Measurements from ENCODE around the gene ABL1.
A peak's percentile ranks its signal among the peaks of the same experiment; 100 is the strongest.
"Not testable (repeated sequence)": the region's sequence is repeated elsewhere in the genome, so short reads cannot be mapped to it uniquely, and the experiment has no call there.

ABL1 gene

DNA sequence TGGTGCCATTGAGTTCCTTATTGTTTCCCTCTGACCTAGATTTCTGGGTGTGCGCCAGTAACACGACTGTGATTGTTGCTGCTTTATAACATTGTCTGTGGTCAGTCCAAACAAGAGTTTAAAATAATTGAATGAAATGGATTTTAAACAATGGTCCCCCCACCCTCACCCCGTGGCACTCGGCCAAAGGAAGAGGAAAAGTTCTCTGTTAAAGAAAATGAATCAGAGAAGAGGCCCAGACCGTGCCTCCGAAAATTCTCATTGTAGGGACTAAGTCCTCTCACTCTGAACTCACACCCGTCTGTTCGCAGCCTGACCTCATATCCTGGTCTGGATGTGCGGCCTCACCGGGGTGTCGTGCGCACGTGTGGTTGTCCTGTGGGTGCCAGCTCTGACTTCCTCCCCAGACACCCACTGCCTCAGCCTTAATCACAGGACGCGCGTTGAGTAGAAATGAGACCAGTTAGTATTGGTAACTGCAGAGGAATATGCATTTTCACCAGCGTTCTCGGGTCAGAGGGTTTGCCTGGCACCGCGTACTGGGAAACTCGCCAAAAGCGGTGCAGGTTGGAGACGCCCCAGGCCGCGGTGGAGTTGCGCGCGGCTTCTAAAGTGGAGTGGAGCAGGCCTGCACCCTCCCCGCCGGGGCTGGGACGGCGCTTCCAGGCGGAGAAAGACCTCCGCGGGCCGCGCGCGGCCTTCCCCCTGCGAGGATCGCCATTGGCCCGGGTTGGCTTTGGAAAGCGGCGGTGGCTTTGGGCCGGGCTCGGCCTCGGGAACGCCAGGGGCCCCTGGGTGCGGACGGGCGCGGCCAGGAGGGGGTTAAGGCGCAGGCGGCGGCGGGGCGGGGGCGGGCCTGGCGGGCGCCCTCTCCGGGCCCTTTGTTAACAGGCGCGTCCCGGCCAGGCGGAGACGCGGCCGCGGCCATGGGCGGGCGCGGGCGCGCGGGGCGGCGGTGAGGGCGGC, at the start of gene ABL1:
TSS of gene ABL1 (plus strand) at position 884 of the 966 bp plus-strand sequence. CDS start 193 bp downstream, outside the sequence.
- DNase-seq (ENCODE audit: low read depth), result peak; percentile 73

DNA sequence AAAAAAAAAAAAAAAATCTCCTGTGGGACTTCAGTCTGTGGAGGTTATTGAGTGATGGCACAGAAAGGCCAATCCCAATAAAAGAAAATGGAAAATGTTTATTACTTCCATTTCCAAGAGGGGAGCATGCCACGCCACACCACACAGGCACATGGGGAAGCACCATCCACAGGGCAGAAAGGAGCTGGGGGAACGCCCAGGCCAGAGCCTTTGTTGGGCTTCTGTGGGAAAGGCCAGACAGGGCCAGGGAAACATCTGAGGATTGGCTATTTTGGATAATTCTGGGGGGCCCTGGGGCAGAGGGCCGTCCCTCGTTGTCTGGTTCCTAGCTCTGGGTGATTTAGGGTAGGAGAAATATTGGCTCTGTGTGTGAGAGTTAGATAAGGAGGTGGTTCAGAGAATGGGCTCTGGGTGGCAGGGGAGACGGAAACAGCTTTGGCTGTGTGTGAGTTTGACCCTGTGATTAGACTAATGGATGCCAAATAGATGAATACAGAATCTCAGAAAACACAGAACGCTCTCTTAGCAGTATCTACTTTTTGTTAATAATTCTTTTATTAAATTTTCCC, 49.0 kb upstream of the ABL1 start:
- DNase-seq (ENCODE audit: low read depth), result no peak

GRCh38 chr9:130786526-130786925, 48.5 kb upstream of the ABL1 start:
- DNase-seq (ENCODE audit: low read depth), result no peak

DNA sequence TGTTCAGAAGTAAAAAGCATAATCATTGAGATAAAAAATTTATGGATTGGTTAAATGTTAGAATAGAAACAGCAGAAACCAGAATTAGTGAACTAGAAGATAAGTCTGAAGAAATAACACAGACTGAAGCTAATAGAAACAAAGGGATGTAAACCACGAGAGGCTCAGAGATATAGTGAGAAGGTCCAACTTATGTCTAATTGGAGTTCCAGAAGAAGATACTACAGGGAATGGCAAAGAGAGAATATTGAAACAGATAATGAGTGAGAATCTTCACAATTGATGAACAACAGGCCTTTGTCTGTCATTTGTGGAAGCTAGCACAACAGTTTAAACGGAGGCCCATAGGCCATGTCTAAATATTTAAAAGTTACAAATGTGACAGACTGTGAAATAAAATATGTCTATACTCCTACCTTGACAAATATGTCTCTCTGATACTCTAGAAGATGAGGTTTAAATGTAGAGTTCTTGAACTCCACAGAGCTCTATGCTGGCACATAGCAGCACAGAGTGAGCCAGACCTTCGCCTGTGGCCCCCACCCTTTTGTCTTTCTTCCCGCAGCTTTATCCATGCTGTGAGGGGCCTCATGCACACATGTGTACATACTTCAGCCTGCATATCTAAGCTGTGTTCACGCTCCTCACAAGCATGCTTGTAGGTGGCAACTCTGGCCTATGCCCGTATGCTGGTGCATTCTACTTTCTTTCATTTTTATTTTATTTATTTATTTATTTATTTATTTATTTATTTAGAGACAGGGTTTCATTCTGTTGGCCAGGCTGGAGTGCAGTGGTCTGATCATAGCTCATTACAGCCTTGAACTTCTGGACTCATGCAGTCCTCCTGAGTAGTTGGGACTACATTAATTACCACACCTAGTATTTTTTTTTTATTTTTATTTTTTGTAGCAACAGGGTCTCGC, 45.0 kb upstream of the ABL1 start:
- DNase-seq (ENCODE audit: low read depth), result no peak

GRCh38 chr9:130791303-130791894, 43.7 kb upstream of the ABL1 start:
- DNase-seq (ENCODE audit: low read depth), result no peak

- DNase-seq (ENCODE audit: low read depth), result no peak
Observed at GRCh38 chr9:130793589-130793988, 41.5 kb upstream of the ABL1 start.

- DNase-seq (ENCODE audit: low read depth), result not testable (repeated sequence)
Observed at GRCh38 chr9:130794021-130794420, 41.0 kb upstream of the ABL1 start.

GRCh38 chr9:130794423-130794822, 40.6 kb upstream of the ABL1 start:
- DNase-seq (ENCODE audit: low read depth), result peak; percentile 91

DNA sequence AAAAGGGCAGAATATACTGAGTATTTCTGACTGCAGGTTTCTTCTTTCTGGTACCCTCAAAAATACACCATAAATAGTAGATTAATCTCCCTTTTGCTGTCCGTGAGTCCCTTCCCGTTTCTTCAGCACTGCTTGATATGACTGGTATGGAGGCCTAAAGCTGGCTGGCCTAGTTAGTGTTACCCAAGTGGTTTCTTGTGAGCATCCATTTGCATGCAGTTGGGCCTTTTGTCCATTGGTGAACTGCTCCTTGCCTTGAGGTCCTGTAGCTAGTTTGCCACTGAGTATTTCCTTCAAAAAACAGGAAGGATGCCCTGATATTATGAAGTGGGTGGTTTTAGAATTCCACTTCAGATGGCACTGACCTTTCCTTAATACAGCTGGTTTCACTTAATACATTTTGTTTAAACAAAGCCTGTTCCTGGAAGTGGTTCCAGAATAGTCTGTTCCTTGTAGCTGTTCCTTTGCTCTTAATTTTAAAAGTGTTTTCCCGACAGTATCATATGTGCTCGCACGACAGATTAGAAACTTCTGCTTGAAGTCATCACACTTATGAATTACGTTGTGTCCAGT, 40.0 kb upstream of the ABL1 start:
- DNase-seq (ENCODE audit: low read depth), result no peak

DNA sequence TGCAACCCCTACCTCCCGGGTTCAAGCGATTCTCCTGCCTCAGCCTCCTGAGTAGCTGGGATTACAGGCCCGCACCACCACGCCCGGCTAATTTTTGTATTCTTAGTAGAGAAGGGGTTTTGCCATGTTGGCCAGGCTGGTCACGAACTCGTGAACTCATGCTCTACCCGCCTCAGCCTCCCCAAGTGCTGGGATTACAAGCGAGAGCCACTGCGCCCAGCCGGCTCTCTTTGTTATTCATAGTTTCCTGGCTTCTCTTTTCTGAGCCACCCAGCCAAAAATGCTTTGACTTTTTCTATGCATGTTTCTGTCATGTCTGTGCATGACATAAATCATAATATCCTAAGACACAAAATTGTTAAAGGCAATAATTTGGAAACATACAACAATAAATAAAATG, 31.9 kb upstream of the ABL1 start:
- DNase-seq (ENCODE audit: low read depth), result not testable (repeated sequence)

DNA sequence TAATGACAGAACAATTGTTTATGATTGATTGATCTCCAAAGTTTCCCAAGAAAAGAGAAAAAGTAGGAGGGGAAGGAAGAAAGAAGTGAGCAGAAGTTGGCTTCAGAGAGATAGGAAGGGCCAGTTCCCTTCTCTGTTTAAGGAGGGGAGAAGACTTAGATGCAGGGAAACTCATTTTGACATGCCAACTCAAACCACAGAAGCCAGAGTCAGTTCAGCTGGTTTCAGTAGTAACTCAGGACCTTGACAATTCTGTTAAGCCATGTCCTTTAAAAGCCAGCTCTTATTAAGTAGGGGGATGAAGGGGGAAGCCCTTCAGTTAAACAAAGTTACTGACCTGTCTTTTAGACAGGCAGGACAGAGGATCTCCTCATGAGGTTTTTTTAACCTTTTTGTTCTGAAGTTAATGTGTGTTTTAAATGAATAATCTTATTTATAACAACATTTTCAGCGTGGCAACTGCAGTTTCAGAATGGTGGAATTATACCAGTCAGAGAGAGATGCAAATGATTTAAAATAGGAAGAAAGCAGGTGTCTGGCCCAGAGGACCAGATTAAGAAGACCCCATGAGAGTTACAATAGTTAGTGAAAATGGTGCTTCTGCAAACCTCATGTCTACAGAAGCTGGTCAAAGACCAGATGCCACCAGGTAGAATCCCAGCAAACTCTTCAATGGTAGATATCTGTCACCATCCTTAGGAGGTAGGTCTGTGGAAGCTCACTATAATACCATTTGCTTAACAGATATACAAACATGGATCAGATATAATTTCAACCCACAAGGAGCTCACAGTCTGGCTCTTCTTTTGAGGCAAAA, 29.3 kb upstream of the ABL1 start:
- no peak for DNase-seq (ENCODE audit: low read depth)

- no peak for DNase-seq (ENCODE audit: low read depth)
Observed at GRCh38 chr9:130806327-130806716, 28.7 kb upstream of the ABL1 start.

GRCh38 chr9:130810609-130811136, 24.4 kb upstream of the ABL1 start:
- DNase-seq (ENCODE audit: low read depth), result no peak

GRCh38 chr9:130815242-130815808, 19.7 kb upstream of the ABL1 start:
- no peak for DNase-seq (ENCODE audit: low read depth)

- DNase-seq (ENCODE audit: low read depth), result no peak
Observed at GRCh38 chr9:130817914-130818313, 17.1 kb upstream of the ABL1 start.

DNA sequence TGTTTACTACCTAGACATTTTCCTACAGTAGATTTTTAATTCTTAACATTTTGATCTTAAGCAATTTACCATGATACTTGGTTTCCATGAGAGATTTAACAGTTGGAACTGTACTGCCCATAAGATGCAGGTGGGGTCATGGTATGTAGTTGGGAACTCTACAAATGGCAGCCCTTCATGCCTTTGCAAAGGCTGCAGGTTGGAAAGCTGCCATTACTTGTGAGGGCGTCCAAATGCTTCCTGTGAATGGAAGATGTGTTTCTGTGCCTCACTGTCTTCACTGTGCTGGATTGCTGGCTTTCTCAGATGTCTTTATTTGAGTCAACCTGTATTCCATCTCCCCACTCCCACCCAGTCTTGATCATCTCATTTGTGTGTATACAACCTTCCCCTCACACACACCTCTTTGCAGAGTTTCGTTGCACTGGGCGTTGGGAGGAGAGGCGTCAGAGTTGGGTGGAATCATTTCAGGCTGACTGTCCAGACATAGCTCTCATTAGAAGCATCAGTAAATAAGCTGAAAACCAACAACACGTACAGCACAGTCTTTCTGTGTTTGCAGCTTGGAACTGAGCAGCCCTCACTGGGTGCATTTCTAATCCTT, 14.8 kb upstream of the ABL1 start:
- DNase-seq (ENCODE audit: low read depth), result no peak

- DNase-seq (ENCODE audit: low read depth), result no peak
Observed at GRCh38 chr9:130823435-130823834, 11.6 kb upstream of the ABL1 start.

- no peak for DNase-seq (ENCODE audit: low read depth)
Observed at GRCh38 chr9:130824079-130824478, 11.0 kb upstream of the ABL1 start.

DNA sequence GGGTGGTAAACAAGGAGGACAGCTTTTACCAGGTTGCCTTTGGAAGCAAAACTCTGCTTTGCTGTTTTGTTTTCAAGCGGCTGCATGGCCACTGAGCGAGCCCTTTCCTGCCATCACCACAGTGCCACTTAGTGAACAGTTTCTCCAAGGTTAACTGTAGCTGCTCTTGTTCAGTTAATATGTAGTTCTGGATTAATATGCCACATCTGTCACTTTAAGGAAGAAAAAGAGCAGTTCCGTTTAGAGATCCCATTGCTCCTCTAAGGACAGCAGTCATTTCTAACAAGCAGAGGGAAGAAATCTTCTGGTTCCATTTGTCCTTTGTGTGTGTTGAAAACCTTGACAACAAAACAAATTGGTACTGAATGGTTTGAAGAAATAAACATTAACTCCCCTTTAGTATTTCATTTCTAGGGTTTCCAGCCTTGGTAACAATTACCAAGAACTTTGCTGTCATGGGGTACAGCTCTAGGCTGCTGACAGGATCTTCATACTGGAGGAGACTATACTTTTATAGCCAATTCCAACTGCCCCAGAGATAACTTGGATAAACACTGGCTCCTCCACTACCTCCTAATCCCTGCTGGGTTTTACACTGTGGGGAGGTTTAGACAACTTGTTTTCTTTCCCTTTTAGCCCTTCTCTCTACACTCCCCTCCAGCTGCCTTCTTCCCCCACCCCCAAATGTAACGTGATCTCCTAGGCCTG, 10.3 kb upstream of the ABL1 start:
- peak; percentile 71 for DNase-seq (ENCODE audit: low read depth)
